Thymus (tissue), 11 donors: ENCODE measurements around the gene ACTR1B. TPM values are rescaled to one million over a fixed set of nuclear protein-coding genes. Genes with fewer than 3 reads are reported as not detected.
A peak's percentile ranks its signal among the peaks of the same experiment; 100 is the strongest.
"Not testable (repeated sequence)": the region's sequence is repeated elsewhere in the genome, so short reads cannot be mapped to it uniquely, and the experiment has no call there.

Source experiments
- DNase-seq, 9 donors: peaks; one replicate each; pipeline ENCODE4 v3.0.0-alpha.2; 2013; ENCODE audit warnings: low spot score in 9 of 9, low read depth in 6 of 9, missing footprints in 1 of 9
- H3K27ac ChIP-seq, 2 donors: one replicate each; pipeline ENCODE4 v1.5.1; 2013; ENCODE audit warnings: control low read depth in 1 of 2, low read depth in 1 of 2, low read length in 1 of 2, mild to moderate bottlenecking in 1 of 2, moderate library complexity in 1 of 2
- H3K27me3 ChIP-seq, 2 donors: one replicate each; pipeline ENCODE4 v1.5.1; 2013; ENCODE audit warnings: low read length in 1 of 2; ENCODE audit not compliant: control insufficient read depth in 2 of 2, insufficient read depth in 1 of 2
- H3K36me3 ChIP-seq, 2 donors: one replicate each; pipeline ENCODE4 v1.5.1; 2013; ENCODE audit warnings: low read length in 1 of 2, mild to moderate bottlenecking in 1 of 2, moderate library complexity in 1 of 2; ENCODE audit not compliant: control insufficient read depth in 2 of 2, insufficient read depth in 2 of 2
- H3K4me1 ChIP-seq, 2 donors: one replicate each; pipeline ENCODE4 v1.5.1; 2013; ENCODE audit warnings: low read length in 2 of 2; ENCODE audit not compliant: control insufficient read depth in 2 of 2, insufficient read depth in 2 of 2
- H3K4me3 ChIP-seq, 2 donors: one replicate each; pipeline ENCODE4 v1.5.1; 2013; ENCODE audit warnings: low read length in 2 of 2, control low read depth in 1 of 2, mild to moderate bottlenecking in 1 of 2
- H3K9me3 ChIP-seq, 2 donors: one replicate each; pipeline ENCODE4 v1.5.1; 2013; ENCODE audit warnings: low read length in 1 of 2, mild to moderate bottlenecking in 1 of 2; ENCODE audit not compliant: control insufficient read depth in 2 of 2, insufficient read depth in 1 of 2
- WGBS: extraction: QIAGEN DNeasy Blood & Tissue Kit; methylation state at CpG from one replicate; pipeline ENCODE4 v1.1.7; 2013; 5-methylcytosine and 5-hydroxymethylcytosine counted together
- polyA plus RNA-seq: library from polyadenylated mRNA; stranded (reverse); fragments of 200-250 nt; gene quantifications from one replicate; pipeline ENCODE4 v1.2.3, GENCODE V29; 2013
- total RNA-seq: library from RNA; stranded (reverse); fragments of 120-200 nt; gene quantifications from one replicate; pipeline ENCODE4 v1.2.4, GENCODE V29; 2013
- donor health status: healthy.

Gene ACTR1B
- total and polyA plus RNA-seq, 2 donors: 44.1 to 73.2 TPM

DNA sequence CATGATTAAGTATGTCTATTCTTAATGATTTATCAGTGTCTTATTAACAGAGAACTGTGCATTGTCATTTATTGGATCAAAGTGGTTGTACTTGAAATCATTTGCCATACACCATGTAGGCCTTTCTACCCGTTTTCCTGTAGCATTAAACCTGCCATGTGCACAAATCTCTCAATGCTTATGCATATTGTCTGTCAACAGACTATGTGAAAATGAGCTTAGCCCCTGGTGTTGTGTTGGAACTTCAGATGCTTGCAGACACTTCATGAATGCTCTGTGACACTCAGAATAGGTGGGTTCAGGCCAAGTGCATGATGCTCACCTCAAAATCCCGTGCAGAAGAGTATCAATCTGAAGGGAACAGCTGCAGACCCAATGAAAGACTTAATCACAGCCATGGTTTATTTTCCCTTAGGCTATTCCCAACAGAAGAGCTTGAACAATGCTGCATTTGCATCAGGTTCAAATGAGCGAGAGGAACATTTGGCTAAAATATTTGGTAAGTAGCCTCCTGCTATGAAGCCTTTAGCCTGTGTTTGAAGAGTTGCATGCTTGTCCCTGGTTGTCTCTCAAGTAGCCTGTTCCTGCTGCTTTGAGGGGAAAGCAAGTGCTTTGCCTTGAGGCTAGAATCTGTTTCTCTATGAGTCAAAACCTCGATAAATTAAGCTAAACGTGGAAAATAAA, 11.7 kb upstream of the ACTR1B start:
- H3K4me1 ChIP-seq: peaks cover 0 to 5% of the 10 kb centered on the region in 2 donors
- H3K27ac ChIP-seq: no peak overlapping the region
- H3K36me3 ChIP-seq: no peaks in the 10 kb centered on the region
- H3K9me3 ChIP-seq: no peaks in the 10 kb centered on the region
- no peak overlapping the region for H3K4me3 ChIP-seq
- H3K27me3 ChIP-seq: no peaks in the 10 kb centered on the region
- DNase-seq: no peak
- 95% methylated on average over 5 of the region's 5 CpGs for WGBS

DNA sequence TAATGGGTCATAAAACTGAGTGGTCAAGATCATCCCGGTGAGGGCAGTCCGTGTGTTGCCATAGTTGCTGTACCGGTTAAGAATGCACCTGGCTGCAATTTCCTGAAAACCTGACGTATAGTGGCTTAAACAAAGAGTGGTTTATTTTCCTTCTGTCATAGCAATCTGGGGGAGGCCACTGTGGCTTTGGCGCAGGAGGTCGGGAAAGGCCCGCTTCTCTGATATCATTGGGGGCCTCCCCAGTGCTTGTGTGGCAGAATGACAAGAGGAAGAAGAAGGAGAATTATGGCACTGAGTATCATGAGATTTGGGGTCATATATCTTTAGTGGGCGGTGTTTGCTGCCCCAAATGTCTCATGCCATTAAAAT, 10.1 kb upstream of the ACTR1B start:
- Histone ChIP-seq H3K4me3 (no peak overlapping the region), H3K36me3 (no peaks in the 10 kb centered on the region), H3K9me3 (no peaks in the 10 kb centered on the region), H3K4me1 (peaks cover 0 to 5% of the 10 kb centered on the region in 2 donors), H3K27ac (no peak overlapping the region), H3K27me3 (no peaks in the 10 kb centered on the region)
- DNase-seq: no peak
- WGBS: 41% methylated on average over 8 of the region's 8 CpGs

DNA sequence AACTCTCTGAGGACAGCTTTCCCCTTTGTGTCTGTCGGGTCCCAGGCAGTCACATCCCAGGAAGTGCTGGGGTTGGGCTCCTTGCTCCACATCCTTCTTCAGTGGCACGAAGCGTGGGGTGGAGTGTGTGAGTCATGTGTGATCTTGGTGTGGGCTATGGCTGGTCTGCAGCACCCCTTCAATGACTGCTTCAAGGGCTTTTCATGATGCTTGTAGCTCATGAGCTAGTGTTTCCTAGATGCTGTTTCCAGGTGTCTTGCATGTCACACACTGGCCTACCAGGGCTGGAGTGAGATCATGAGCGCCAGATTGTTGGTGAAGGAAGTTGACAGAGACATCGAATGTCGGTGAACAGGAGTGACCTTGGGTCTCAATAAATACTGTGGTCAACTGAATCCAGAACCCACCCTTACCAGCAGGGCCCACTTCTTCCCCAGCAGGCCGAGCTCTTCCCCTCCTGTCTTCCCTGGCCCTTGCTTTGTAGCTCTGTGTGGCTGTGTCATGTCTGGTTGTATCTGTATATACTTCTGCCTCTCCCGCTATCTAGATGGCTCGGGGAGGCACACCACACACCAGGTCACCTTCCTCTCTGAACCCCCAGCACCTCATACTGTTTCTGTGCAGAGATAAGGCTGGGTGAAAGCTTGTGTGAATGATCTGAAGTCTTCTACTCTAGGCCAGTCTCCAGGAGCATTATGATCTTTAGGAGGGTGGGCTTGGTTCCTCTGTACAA, 9.5 kb upstream of the ACTR1B start:
- no peak for DNase-seq
- Histone ChIP-seq H3K4me3 (no peak overlapping the region), H3K36me3 (no peaks in the 10 kb centered on the region), H3K4me1 (peaks cover 0 to 5% of the 10 kb centered on the region in 2 donors), H3K27me3 (no peaks in the 10 kb centered on the region), H3K9me3 (no peaks in the 10 kb centered on the region), H3K27ac (peak overlapping the region in 1 of 2 donors; percentile 0)
- 85% methylated on average over 9 of the region's 9 CpGs for WGBS

DNA sequence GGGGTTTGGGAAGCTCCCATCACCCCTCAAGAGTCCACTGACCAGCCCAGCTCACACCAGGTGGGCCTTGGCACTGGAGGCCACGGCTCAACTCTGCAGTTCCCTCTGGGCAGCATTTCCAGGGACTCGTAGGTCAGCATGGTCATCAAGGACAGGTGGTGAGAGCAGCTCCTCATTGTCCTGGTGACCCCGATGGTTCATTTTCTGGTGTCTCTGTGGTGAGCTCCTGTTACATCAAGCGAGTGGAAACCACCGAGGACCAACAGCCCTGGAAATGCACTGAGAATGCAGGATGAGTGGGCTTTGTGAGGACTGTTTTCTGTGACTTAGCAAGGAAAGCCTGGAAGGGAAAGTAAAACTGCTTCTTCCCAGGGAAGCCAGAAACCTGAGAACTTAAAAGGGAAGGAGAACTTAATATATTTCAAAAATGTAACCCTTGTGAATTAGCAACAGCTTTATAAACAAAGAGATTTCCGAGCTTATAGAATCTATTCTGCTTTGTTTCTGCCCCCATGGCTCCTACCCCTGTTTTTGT, 8.8 kb upstream of the ACTR1B start:
- H3K36me3 ChIP-seq, DNase-seq, H3K27ac ChIP-seq, H3K4me1 ChIP-seq, H3K27me3 ChIP-seq, H3K9me3 ChIP-seq, H3K4me3 ChIP-seq: not testable (repeated sequence)
- WGBS: 94% methylated on average over 6 of the region's 6 CpGs

DNA sequence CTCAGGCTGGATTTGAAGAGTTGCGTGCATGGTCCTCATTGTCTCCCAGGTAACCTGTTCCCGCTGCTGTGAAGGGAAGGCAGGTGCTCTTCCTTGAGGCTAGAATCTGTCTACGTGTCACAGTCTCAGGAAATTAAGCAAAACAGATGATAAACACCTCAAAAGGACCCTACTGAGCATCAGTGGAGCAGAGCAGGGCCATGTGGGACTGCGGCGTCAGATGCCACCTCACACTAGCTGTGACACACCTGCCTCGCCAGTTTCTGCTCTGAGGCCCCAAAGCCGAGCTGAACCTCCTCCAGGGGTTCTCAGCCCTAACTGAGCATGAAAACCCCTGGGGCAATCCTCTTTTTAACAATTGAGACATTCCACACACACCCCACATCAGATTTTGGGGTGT, 7.7 kb upstream of the ACTR1B start:
- Histone ChIP-seq H3K9me3 (no peaks in the 10 kb centered on the region), H3K4me1 (peaks cover 0 to 5% of the 10 kb centered on the region in 2 donors), H3K4me3 (no peak overlapping the region), H3K27ac (no peak overlapping the region), H3K27me3 (no peaks in the 10 kb centered on the region), H3K36me3 (no peaks in the 10 kb centered on the region)
- DNase-seq: no peak
- 96% methylated on average over 7 of the region's 7 CpGs for whole genome bisulfite sequencing

DNA sequence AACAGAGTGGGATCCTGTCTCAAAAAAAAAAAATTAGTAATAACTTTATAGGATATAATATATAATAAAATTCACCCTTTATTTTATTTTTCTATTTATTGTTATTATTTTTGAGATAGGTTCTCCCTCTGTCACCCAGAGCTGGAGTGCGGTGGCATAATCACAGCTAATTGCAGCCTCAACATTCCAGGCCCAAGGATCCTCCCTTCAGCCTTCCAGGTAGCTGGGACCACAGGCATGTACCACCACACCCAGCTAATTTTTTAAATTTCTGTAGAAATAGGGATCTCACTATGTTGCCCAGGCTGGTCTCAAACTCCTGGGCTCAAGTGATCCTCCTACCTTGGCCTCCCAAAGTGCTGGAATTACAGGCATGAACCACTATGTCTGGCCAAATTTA, 6.6 kb upstream of the ACTR1B start:
- Histone ChIP-seq H3K4me3 (no peak overlapping the region), H3K27ac (no peak overlapping the region), H3K4me1 (peaks cover 0 to 5% of the 10 kb centered on the region in 2 donors), H3K36me3 (no peaks in the 10 kb centered on the region), H3K27me3 (no peaks in the 10 kb centered on the region), H3K9me3 (no peaks in the 10 kb centered on the region)
- no peak for DNase-seq
- 100% methylated on average over 1 of the region's 1 CpG for WGBS

DNA sequence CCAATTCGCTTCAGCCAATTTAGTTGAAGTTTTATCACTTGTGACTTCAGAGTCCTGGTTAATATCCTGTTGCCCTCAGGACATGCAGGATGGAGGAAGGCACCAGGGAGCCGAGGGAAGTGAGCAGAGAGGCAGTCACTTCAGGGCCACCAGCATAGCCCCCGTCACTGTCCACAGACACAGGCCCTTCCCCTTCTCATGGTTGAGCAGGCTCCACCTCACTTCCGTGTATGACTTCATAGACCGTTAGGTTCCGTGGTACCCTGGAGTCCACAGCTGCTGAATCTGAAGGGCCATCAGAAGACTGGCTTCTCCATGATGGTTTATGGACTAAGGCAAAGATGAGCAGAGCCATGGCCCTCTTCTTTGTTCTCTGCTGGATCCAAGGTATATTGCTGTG, 5.6 kb upstream of the ACTR1B start, which contains the start of gene C2orf92:
C2orf92 (plus strand) TSS at position 266 of the 400 bp plus-strand sequence; CDS start at position 342, 76 bp downstream.
- 95% methylated on average over 6 of the region's 6 CpGs for WGBS
- H3K36me3 ChIP-seq: no peaks in the 10 kb centered on the region
- no peak within 1 kb of the TSS for H3K4me3 ChIP-seq

DNA sequence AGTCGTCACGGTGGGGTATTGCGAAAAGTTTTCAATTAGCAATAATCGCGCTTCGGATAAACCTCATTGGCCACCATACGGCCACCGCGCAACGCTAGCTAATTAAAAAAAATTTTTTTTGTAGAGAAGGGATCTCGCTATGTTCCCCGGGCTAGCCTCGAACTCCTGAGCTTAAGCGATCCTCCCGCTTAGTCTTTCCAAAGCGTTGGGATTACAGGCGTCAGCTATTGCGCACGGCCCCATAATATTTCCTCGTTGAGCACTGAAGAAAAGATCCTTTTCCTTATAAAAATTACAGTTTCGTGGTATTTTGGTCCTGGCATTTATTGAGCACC, 759 bp upstream of the ACTR1B start:
- H3K27ac ChIP-seq: peak overlapping the region; percentile 90 to 95
- peaks cover 14 to 15% of the 10 kb centered on the region in 2 donors for H3K36me3 ChIP-seq
- no peaks in the 10 kb centered on the region for H3K9me3 ChIP-seq
- peak overlapping the region; percentile 72 to 97 for H3K4me3 ChIP-seq
- WGBS: 10% methylated on average over 21 of the region's 21 CpGs
- H3K4me1 ChIP-seq: peaks cover 9 to 24% of the 10 kb centered on the region in 2 donors
- DNase-seq: peak in 1 of 9 donors; percentile 3
- no peaks in the 10 kb centered on the region for H3K27me3 ChIP-seq

More for the DNA sequence above, 5.6 kb upstream of the ACTR1B start, which contains the start of gene C2orf92:
- H3K27me3 ChIP-seq: no peaks in the 10 kb centered on the region
- H3K9me3 ChIP-seq: no peaks in the 10 kb centered on the region
- H3K27ac ChIP-seq: no peak within 1 kb of the TSS
- H3K4me1 ChIP-seq: peaks cover 0 to 13% of the 10 kb centered on the region in 2 donors
- DNase-seq: no peak

DNA sequence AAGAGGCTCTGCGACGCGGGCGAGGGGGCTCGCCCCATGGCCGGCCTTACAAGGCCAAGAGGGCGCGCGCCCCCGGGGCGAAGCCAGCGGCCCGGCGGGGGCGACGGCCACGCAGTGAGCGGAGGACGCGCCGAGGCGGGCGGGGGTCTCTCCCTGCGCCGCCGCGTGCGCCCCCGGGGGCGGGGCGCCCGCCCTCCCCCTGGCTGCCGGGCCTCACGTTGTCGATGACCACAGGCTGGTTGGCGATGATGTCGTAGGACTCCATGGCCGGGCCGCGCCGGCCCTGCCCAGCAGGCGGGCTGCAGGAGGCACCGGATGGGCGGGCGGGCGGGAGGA, 250 bp downstream of the ACTR1B start:
- H3K27me3 ChIP-seq: no peaks in the 10 kb centered on the region
- H3K36me3 ChIP-seq: peaks cover 22 to 23% of the 10 kb centered on the region in 2 donors
- H3K4me3 ChIP-seq: peak overlapping the region; percentile 72 to 97
- peak overlapping the region; percentile 77 to 91 for H3K27ac ChIP-seq
- H3K4me1 ChIP-seq: peaks cover 9 to 24% of the 10 kb centered on the region in 2 donors
- WGBS: under 1% methylated on average over 46 of the region's 46 CpGs
- peak in 5 of 9 donors; percentile 48 to 80 (median 59) for DNase-seq
- H3K9me3 ChIP-seq: no peaks in the 10 kb centered on the region
